AG09309 (cell line): ENCODE data around the gene B4GALNT1.
"Not testable (repeated sequence)": the region's sequence is repeated elsewhere in the genome, so short reads cannot be mapped to it uniquely, and the experiment has no call there.

ENCODE experiments used
- DNase-seq: peaks from one replicate; pipeline ENCODE4 v3.0.0-alpha.2; 2010; ENCODE audit warnings: low read depth
- H3K4me3 ChIP-seq: 2 replicates; pipeline ENCODE4 v1.5.1; 2011; ENCODE audit warnings: mild to moderate bottlenecking, low read depth, low read length, moderate library complexity; ENCODE audit not compliant: control insufficient read depth
- TF ChIP-seq, protein P1 (sequence below): IDR thresholded peaks from 2 replicates; pipeline ENCODE4 v1.5.1; 2011; ENCODE audit warnings: mild to moderate bottlenecking, low read depth, low read length, inconsistent platforms; ENCODE audit not compliant: insufficient read depth, control insufficient read depth; ENCODE audit errors: missing control alignments

B4GALNT1 gene

GRCh38 chr12:57661376-57661775 is 28.4 kb upstream of the B4GALNT1 start:
- no peak for DNase-seq
- H3K4me3 ChIP-seq: no peak overlapping the region
- TF ChIP-seq, protein P1, sequence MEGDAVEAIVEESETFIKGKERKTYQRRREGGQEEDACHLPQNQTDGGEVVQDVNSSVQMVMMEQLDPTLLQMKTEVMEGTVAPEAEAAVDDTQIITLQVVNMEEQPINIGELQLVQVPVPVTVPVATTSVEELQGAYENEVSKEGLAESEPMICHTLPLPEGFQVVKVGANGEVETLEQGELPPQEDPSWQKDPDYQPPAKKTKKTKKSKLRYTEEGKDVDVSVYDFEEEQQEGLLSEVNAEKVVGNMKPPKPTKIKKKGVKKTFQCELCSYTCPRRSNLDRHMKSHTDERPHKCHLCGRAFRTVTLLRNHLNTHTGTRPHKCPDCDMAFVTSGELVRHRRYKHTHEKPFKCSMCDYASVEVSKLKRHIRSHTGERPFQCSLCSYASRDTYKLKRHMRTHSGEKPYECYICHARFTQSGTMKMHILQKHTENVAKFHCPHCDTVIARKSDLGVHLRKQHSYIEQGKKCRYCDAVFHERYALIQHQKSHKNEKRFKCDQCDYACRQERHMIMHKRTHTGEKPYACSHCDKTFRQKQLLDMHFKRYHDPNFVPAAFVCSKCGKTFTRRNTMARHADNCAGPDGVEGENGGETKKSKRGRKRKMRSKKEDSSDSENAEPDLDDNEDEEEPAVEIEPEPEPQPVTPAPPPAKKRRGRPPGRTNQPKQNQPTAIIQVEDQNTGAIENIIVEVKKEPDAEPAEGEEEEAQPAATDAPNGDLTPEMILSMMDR: no peak

DNA sequence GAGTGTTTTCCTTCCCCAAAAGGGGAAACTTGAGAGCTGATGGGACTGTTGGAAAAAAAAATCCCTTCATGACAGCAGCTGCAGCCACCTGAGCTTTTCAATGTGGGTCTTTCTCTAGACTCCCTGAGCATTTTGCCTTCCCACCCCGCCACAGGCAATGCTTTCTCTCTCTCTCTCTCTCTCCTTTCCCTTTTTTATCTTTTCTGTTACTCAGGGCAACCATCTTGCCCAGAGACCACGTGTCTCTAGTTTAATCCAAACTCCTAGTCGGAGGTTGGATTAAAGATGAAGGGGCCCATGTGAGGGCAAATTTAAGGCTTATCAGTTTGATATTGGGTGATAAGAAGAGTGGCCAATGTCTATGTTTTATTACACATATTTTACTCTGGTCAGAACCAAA is 25.9 kb upstream of the B4GALNT1 start:
- TF ChIP-seq, protein P1: no peak
- DNase-seq: no peak
- no peak overlapping the region for H3K4me3 ChIP-seq

GRCh38 chr12:57657744-57658143 is 24.7 kb upstream of the B4GALNT1 start:
- H3K4me3 ChIP-seq: no peak overlapping the region
- TF ChIP-seq, protein P1: no peak
- no peak for DNase-seq

DNA sequence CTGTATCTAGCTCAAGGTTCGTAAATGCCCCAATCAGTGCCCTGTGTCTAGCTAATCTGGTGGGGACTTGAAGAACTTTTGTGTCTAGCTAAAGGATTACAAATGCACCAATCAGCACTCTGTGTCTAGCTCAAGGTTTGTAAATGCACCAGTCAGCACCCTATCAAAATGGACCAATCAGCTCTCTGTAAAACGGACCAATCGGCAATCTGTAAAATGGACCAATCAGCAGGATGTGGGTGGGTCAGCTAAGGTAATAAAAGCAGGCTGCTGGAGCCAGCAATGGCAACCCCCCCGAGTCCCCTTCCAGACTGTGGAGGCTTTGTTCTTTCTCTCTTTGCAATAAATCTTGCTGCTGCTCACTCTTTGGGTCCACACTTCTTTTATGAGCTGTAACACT is 23.4 kb upstream of the B4GALNT1 start:
- not testable (repeated sequence) for DNase-seq

GRCh38 chr12:57655541-57656240 is 22.7 kb upstream of the B4GALNT1 start:
- TF ChIP-seq, protein P1: no peak
- no peak overlapping the region for H3K4me3 ChIP-seq
- DNase-seq: no peak

More for the DNA sequence above, 23.4 kb upstream of the B4GALNT1 start:
- H3K4me3 ChIP-seq: not testable (repeated sequence)

- no peak overlapping the region for H3K4me3 ChIP-seq
- TF ChIP-seq, protein P1: no peak
- no peak for DNase-seq
These were observed 21.0 kb upstream of the B4GALNT1 start for GRCh38 chr12:57654042-57654441.

GRCh38 chr12:57646659-57647049 is 13.7 kb upstream of the B4GALNT1 start:
- not testable (repeated sequence) for H3K4me3 ChIP-seq, DNase-seq

GRCh38 chr12:57645990-57646658 is 13.1 kb upstream of the B4GALNT1 start:
- H3K4me3 ChIP-seq, DNase-seq: not testable (repeated sequence)
